Glutamatergic neuron (in vitro differentiated cells): Measurements from ENCODE around the gene ARHGAP24. TPM values are rescaled to one million over a fixed set of nuclear protein-coding genes. Genes with fewer than 3 reads are reported as not detected.

ENCODE experiments used
- DNase-seq: peaks from one replicate; pipeline ENCODE4 v3.0.0; 2022
- H3K27ac Mint-ChIP-seq: one replicate; pipeline ENCODE4 v1.8.0; 2020; ENCODE audit warnings: mild to moderate bottlenecking, mixed read lengths, inconsistent platforms; ENCODE audit not compliant: unreplicated experiment
- H3K27me3 Mint-ChIP-seq: one replicate; pipeline ENCODE4 v1.8.0; 2020; ENCODE audit warnings: mild to moderate bottlenecking, moderate library complexity, mixed read lengths, inconsistent platforms; ENCODE audit not compliant: unreplicated experiment
- H3K36me3 Mint-ChIP-seq: one replicate; pipeline ENCODE4 v1.8.0; 2020; ENCODE audit warnings: mild to moderate bottlenecking, mixed read lengths, inconsistent platforms; ENCODE audit not compliant: unreplicated experiment
- H3K4me1 Mint-ChIP-seq: one replicate; pipeline ENCODE4 v1.8.0; 2020; ENCODE audit warnings: mild to moderate bottlenecking, low read depth, mixed read lengths, inconsistent platforms; ENCODE audit not compliant: unreplicated experiment
- H3K4me3 Mint-ChIP-seq: one replicate; pipeline ENCODE4 v1.8.0; 2020; ENCODE audit warnings: mild to moderate bottlenecking, mixed read lengths, inconsistent platforms; ENCODE audit not compliant: unreplicated experiment
- H3K9me3 Mint-ChIP-seq: one replicate; pipeline ENCODE4 v1.8.0; 2020; ENCODE audit warnings: mild to moderate bottlenecking, moderate library complexity, mixed read lengths, inconsistent platforms; ENCODE audit not compliant: unreplicated experiment
- total RNA-seq: library from RNA; stranded (reverse); fragmentation: NEBNext Ultra II Directional; extraction: Animal tissue kit (Norgen Biotek cat#: 25700); gene quantifications from one replicate; pipeline ENCODE4 v1.2.1, GENCODE V29; 2021; ENCODE audit not compliant: unreplicated experiment
- TF ChIP-seq, protein P1 (sequence below): fragments of 200-600 bp; sonication (generic); IDR thresholded peaks from one replicate; pipeline ENCODE4 v1.5.0; 2021; ENCODE audit not compliant: partially characterized antibody, unreplicated experiment

ARHGAP24 gene
- total RNA-seq, 1 donor from 2014 or later = 1.6 TPM

DNA sequence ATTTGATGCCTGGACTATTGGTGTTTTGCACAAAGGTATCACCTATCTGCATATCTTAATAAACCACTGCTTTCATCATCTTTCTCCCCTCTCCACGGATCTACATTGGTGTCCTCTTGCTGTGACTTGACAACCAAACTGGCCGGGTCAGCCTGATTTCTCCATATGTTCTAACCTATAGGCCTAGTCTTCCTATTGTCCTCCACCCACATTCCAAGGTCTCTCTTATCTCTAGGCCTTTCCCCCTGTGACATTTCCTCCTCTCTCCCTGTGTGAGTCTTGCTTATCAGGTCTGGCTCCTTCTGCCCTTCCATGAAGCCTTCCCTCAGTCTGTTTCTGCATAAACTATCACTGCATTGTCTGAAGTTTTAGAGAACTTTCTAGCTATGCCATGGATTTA, 33.7 kb downstream of the ARHGAP24 start:
- Mint-ChIP-seq H3K4me3 (no peak overlapping the region), H3K27me3 (peaks cover 1% of the 10 kb centered on the region), H3K36me3 (peaks cover 4% of the 10 kb centered on the region), H3K4me1 (no peaks in the 10 kb centered on the region), H3K9me3 (peaks cover 3% of the 10 kb centered on the region), H3K27ac (no peak overlapping the region)
- DNase-seq = no peak
- TF ChIP-seq, protein P1, sequence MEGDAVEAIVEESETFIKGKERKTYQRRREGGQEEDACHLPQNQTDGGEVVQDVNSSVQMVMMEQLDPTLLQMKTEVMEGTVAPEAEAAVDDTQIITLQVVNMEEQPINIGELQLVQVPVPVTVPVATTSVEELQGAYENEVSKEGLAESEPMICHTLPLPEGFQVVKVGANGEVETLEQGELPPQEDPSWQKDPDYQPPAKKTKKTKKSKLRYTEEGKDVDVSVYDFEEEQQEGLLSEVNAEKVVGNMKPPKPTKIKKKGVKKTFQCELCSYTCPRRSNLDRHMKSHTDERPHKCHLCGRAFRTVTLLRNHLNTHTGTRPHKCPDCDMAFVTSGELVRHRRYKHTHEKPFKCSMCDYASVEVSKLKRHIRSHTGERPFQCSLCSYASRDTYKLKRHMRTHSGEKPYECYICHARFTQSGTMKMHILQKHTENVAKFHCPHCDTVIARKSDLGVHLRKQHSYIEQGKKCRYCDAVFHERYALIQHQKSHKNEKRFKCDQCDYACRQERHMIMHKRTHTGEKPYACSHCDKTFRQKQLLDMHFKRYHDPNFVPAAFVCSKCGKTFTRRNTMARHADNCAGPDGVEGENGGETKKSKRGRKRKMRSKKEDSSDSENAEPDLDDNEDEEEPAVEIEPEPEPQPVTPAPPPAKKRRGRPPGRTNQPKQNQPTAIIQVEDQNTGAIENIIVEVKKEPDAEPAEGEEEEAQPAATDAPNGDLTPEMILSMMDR = no peak

DNA sequence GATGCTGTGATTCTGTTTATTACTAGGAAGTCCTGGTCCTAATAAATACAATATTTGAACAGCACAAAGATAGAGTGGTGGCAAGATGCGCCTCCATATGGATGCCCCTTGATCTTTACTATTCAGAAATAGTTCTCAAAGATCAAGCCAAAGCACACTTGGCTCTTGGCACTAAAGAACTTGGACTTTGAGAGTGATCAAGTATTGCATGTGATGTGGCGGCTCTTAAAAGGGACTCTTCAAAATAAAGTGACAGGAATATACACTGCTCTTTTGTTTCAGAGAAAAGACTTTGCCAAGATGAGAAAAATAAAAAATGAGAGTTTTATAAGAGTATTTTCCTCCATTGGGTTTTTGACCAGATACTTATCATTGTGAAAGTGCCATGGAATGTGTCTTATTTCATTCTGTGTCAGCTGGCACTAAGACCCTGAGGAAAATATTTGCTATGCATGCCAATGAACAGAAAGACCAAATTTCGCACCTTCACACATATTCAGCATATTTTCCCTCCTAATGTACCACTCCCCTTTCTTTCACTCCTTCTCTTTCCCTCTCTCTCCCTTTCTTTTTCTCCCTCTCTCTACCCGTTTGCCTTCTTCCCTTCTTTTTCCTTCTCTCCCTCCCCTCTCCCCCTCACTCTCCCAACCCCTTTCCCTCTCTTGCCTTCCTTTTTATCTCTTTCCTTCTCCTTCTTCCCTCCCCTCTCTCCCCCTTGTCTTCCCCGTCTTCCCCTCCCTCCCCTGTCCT, 35.1 kb downstream of the ARHGAP24 start:
- H3K27ac Mint-ChIP-seq = no peak overlapping the region
- no peak for DNase-seq
- no peaks in the 10 kb centered on the region for H3K27me3 Mint-ChIP-seq
- no peaks in the 10 kb centered on the region for H3K9me3 Mint-ChIP-seq
- peaks cover 4% of the 10 kb centered on the region for H3K36me3 Mint-ChIP-seq
- TF ChIP-seq, protein P1 = no peak
- no peaks in the 10 kb centered on the region for H3K4me1 Mint-ChIP-seq
- no peak overlapping the region for H3K4me3 Mint-ChIP-seq

DNA sequence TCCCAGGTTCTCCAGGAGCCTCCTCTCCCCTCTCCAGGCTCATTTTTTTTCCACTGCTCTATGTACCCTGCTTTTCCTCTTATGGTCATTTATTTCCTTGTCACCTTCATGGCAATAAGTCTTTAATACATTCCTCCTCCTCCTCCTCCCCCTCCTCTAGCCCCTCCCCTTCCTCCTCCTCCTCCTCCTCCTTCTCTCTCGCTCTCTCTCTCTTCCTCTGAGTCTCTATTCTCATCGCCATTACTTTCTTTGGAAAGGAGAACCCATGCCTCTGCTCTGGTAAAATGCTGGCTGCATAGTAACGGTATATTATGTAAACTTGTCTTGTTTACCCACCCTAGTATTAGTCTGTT, 35.7 kb downstream of the ARHGAP24 start:
- Mint-ChIP-seq H3K27ac (no peak overlapping the region), H3K4me1 (no peaks in the 10 kb centered on the region), H3K27me3 (no peaks in the 10 kb centered on the region), H3K4me3 (no peak overlapping the region), H3K36me3 (peaks cover 4% of the 10 kb centered on the region), H3K9me3 (no peaks in the 10 kb centered on the region)
- TF ChIP-seq, protein P1 = no peak
- no peak for DNase-seq

DNA sequence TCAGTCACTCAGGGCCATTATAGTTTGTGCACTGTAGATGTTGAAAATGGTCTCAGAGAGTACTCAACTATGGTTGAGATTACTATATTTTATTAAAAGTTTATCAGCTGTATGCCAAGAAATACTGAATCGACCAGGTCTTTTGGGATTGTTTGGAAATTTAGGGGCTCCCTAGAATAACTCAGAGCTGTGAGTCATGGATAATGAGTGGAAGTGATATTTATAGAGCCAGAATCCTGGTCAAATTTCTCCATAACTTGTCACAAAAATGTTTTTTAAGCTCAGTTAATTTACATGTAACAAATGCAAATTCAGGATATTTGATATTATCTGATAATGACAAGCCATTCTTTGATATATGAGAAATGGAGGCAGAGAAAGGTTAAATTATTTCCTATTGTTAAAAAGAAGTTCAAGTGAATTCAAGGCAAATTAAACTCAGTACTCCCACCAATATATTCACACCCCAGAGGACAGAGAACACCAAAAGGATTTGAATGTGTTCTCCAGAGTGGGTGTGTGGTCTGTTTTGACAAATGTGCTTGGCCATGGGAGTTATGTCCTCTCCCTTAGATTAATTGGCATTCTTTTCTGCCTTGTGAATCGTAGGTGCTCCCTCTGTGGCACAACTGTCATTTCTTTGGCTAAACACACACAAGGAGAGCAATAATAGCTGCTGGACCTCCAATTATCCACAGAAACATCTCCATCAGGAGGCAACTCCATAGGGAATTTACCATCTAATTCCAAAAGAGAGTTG, 37.7 kb downstream of the ARHGAP24 start:
- Mint-ChIP-seq H3K27ac (no peak overlapping the region), H3K4me3 (no peak overlapping the region), H3K4me1 (no peaks in the 10 kb centered on the region), H3K9me3 (no peaks in the 10 kb centered on the region), H3K27me3 (no peaks in the 10 kb centered on the region), H3K36me3 (no peaks in the 10 kb centered on the region)
- no peak for DNase-seq
- TF ChIP-seq, protein P1 = no peak

DNA sequence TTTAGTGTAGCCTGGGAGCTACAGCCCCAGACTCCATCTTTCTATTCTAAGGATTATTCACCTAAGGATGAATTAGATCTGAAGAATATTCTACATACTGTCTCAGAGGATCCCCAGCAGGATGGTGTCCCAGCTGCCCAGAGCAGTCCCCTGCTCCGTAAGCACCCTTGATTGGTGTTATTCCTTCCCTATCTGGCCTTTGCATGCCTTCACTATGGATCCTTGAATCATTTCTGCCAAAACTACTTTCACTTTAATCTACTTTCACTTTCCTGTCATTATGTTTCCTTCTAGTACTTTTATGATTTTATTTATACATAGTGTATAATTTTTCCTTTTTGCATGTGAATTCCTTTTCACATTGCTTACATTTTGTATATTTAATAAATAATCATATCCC, 39.2 kb downstream of the ARHGAP24 start:
- H3K27me3 Mint-ChIP-seq = no peaks in the 10 kb centered on the region
- H3K36me3 Mint-ChIP-seq = no peaks in the 10 kb centered on the region
- no peaks in the 10 kb centered on the region for H3K4me1 Mint-ChIP-seq
- no peaks in the 10 kb centered on the region for H3K9me3 Mint-ChIP-seq
- DNase-seq = no peak
- no peak overlapping the region for H3K4me3 Mint-ChIP-seq
- no peak overlapping the region for H3K27ac Mint-ChIP-seq
- TF ChIP-seq, protein P1 = no peak
